ENCODE results near the gene CTBP1. TPM values are rescaled to one million over a fixed set of nuclear protein-coding genes. Genes with fewer than 3 reads are reported as not detected.

CTBP1 gene
- total RNA-seq, 1 donor from 2014 or later, result 165 TPM

GRCh38 chr4:1276984-1277383 is 28.1 kb upstream of the CTBP1 start:
- no peaks in the 10 kb centered on the region for H3K36me3 Mint-ChIP-seq
- no peak overlapping the region for H3K27ac Mint-ChIP-seq
- no peak overlapping the region for H3K4me3 Mint-ChIP-seq
- no peaks in the 10 kb centered on the region for H3K27me3 Mint-ChIP-seq
- TF ChIP-seq CTCF (conservative IDR thresholded peaks at IDR 0.05), result no peak
- no peaks in the 10 kb centered on the region for H3K9me3 Mint-ChIP-seq
- no peak for DNase-seq (ENCODE audit: extremely low spot score, unreplicated experiment)
- no peaks in the 10 kb centered on the region for H3K4me1 Mint-ChIP-seq (ENCODE audit: unreplicated experiment)

- H3K36me3 Mint-ChIP-seq, result no peaks in the 10 kb centered on the region
- no peaks in the 10 kb centered on the region for H3K27me3 Mint-ChIP-seq
- TF ChIP-seq CTCF (conservative IDR thresholded peaks at IDR 0.05), result no peak
- no peak for DNase-seq (ENCODE audit: extremely low spot score, unreplicated experiment)
- no peak overlapping the region for H3K4me3 Mint-ChIP-seq
- H3K27ac Mint-ChIP-seq, result no peak overlapping the region
- H3K9me3 Mint-ChIP-seq, result no peaks in the 10 kb centered on the region
- no peaks in the 10 kb centered on the region for H3K4me1 Mint-ChIP-seq (ENCODE audit: unreplicated experiment)
These were observed 25.9 kb upstream of the CTBP1 start for GRCh38 chr4:1274871-1275270.

GRCh38 chr4:1271686-1272085 is 22.8 kb upstream of the CTBP1 start:
- DNase-seq (ENCODE audit: extremely low spot score, unreplicated experiment), result no peak
- no peak for TF ChIP-seq CTCF (conservative IDR thresholded peaks at IDR 0.05)
- H3K4me3 Mint-ChIP-seq, result no peak overlapping the region
- no peak overlapping the region for H3K27ac Mint-ChIP-seq
- no peaks in the 10 kb centered on the region for H3K4me1 Mint-ChIP-seq (ENCODE audit: unreplicated experiment)
- H3K36me3 Mint-ChIP-seq, result peaks cover 7% of the 10 kb centered on the region
- peaks cover 8% of the 10 kb centered on the region for H3K9me3 Mint-ChIP-seq
- H3K27me3 Mint-ChIP-seq, result no peaks in the 10 kb centered on the region

DNA sequence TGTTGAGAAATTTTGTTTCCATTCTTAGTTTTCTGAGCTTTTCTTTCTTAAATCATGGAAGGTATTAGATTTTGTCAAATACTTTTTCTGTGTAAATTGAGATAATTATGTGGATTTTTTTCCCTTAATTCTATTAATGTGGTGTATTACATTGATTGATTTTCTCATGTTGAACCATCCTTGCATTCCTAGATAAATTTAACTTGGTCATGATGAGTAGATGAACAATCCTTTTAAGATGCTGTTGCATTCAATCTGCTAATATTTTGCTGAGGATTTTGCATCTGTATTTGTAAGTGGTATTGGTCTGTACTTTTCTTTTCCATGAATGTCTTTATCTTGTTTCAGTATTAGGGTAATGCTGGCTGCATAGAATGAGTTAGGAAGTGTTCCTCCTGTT is 20.3 kb upstream of the CTBP1 start:
- H3K9me3 Mint-ChIP-seq, result peaks cover 8% of the 10 kb centered on the region
- no peak for DNase-seq (ENCODE audit: extremely low spot score, unreplicated experiment)
- TF ChIP-seq CTCF (conservative IDR thresholded peaks at IDR 0.05), result no peak

GRCh38 chr4:1266881-1267763 is 18.2 kb upstream of the CTBP1 start:
- no peak overlapping the region for H3K4me3 Mint-ChIP-seq
- TF ChIP-seq CTCF (conservative IDR thresholded peaks at IDR 0.05), result no peak
- no peak overlapping the region for H3K27ac Mint-ChIP-seq
- DNase-seq (ENCODE audit: extremely low spot score, unreplicated experiment), result no peak
- no peaks in the 10 kb centered on the region for H3K4me1 Mint-ChIP-seq (ENCODE audit: unreplicated experiment)
- no peaks in the 10 kb centered on the region for H3K27me3 Mint-ChIP-seq
- H3K36me3 Mint-ChIP-seq, result peaks cover 10% of the 10 kb centered on the region
- H3K9me3 Mint-ChIP-seq, result peaks cover 8% of the 10 kb centered on the region

More for the DNA sequence above, 20.3 kb upstream of the CTBP1 start:
- no peaks in the 10 kb centered on the region for H3K27me3 Mint-ChIP-seq
- no peak overlapping the region for H3K27ac Mint-ChIP-seq
- H3K4me1 Mint-ChIP-seq (ENCODE audit: unreplicated experiment), result no peaks in the 10 kb centered on the region
- no peak overlapping the region for H3K4me3 Mint-ChIP-seq
- peaks cover 10% of the 10 kb centered on the region for H3K36me3 Mint-ChIP-seq

Data from type B pancreatic cell (in vitro differentiated cells).